H4 (cell line): ENCODE data around the gene INTS7. TPM values are rescaled to one million over a fixed set of nuclear protein-coding genes. Genes with fewer than 3 reads are reported as not detected.
"Not testable (repeated sequence)": the region's sequence is repeated elsewhere in the genome, so short reads cannot be mapped to it uniquely, and the experiment has no call there.

Experiments
- DNase-seq: peaks from one replicate; pipeline ENCODE4 v3.0.0-alpha.2; 2015; ENCODE audit warnings: low spot score
- total RNA-seq: library from RNA; depleted of rRNA; stranded (reverse); fragments of >200 nt; shearing (Covaris generic); gene quantifications from 2 replicates; pipeline ENCODE4 v1.2.3, GENCODE V29; 2014

The INTS7 gene
- total RNA-seq, 1 experiment from 2014 or later = 25.8 TPM

DNA sequence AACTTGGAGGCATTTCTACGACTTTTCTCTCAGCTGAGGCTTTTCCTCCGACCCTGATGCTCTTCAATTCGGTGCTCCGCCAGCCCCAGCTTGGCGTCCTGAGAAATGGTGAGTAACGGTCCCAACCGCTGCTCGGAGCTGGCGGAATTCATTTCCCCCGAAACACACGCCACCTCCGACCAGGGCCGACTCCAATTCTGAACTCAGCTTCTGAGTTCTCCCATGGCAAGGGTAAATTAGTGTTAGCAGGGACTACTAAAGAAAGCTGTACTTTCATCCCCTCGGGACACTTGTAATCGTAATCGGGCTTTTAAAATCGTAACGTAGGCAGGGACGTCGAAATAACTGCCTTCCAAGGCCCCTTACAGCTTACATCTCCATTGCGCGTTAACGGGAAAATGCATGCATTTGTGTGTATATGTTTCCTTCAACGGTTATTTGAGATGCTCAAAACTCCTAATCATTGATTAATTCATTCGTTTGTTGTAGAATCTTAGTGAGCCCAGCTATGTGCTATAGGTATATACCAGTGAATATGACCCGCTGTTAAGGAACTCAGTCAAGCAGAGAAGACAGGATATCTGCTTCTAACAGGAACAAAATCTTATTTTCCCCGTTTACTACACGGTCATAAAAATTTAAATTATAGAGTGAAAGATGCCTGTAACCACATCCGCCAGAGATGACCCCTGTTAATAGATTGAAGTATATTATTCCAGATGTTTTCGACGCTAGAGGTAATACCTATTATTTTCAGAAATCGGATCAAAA is 663 bp upstream of the INTS7 start:
- DNase-seq = no peak

DNA sequence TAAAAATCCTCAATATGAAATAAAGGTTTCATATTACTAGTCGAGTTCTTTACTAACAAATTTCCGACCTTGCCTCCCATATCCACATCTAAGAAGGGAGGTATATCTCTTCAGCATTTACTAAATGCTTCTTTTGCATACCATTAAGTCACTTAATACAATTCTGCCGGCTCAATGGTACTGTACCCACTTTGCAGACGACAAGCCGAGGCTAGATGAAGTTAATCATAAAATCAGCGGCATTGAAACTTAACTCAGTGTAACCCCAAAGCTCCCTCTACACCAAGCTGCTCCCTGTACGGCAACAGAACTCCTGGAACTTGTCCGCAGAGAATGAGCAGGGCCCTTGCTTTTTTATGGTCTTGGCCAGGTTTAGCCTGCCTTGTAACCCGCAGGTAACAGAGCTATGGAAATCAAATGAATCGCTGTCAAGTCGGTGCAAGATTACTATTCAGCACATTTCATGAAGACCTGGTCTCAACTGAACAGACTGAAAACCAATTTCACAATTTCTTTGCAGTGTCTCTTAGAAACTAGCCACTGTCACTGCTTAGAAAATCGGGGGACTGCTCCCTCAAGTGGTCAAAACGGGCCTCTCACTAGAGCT is 738 bp downstream of the INTS7 start:
- DNase-seq = no peak

DNA sequence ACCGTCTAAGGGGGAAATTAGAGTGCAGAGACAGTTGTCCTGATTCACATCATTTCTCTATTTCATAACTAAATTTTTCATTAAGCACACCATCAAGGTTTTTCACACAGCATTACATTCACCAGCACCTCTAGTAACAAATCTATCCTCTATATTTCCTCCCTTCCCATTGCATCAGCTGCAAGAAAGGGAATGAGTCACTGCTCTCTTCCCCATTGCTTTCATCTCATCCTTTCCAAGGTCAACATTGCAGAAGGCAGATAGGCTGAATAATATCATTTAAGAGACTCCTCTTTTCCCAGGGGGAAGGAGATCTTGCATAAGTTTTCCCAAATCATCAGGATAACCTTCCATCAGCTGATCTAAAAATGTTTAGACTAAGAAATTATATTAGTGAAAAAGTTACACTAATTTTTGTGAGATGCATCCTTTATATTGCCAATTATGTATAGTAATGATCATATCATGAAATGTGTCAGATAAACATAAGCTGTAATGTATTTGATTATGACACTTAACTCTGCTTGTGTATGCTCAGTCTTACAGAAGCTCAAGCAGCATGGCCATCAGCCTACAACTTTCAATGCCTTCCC is 4.3 kb downstream of the INTS7 start:
- DNase-seq = peak; percentile 36

DNA sequence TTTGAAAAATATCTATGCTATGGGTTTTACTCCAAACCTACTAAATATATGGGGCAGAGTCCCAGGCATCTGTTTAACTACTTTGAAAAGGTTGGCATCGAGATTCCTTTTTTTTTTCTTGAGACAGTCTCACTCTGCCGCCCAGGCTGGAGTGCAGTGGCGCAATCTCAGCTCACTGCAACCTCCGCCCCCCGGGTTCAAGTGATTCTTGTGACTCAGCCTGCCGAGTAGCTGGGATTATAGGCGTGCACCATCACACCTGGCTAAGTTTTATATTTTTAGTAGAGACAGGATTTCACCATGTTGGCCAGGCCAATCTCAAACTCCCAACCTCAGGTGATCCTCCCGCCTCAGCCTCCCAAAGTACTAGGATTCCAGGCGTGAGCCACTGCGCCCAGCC is 7.6 kb downstream of the INTS7 start:
- not testable (repeated sequence) for DNase-seq

DNA sequence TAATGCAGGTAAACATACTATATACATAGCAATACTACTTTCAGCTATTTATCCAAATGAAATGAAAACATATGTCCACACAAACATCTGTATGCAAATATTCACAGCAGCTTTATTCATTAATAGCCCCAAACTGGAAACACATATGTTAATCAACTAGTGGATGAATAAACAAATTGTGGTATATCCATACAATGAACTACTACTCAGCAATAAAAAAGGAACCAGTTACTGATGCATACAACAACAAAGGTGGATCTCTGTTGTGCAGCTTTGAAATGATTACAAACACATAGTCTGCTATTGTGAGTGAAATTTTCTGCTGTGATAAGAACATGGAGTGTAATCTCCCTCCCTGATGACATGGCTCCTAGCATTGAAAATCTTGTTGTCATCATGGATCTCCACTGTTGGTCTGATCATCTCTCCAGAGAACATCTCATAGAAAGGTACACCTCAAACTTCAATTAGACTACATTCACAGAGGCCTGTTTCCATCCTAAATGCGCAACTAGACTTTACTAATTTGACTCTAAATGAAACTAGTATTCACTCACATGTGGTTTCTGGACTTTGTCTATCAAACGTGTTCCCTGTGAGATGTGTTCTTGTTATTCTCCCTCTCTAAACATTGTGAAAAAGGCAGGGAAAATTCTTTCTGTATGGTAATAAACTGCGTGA is 10.7 kb downstream of the INTS7 start:
- DNase-seq = no peak

DNA sequence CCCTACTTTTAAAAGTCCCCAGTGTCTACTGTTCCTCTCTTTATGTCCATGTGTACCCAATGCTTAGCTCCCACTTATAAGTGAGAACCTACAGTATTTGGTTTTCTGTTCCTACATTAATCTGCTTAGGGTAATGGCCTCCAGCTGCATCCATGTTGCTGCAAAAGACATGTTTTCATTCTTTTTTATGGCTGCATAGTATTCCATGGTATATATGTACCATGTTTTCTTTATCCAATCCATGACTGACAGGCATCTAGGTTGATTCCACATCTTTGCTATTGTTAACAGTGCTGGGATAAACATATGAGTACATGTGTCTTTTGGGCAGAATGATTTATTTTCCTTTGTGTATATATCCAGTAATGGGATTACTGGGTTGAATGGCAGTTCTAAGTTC is 12.4 kb downstream of the INTS7 start:
- not testable (repeated sequence) for DNase-seq

DNA sequence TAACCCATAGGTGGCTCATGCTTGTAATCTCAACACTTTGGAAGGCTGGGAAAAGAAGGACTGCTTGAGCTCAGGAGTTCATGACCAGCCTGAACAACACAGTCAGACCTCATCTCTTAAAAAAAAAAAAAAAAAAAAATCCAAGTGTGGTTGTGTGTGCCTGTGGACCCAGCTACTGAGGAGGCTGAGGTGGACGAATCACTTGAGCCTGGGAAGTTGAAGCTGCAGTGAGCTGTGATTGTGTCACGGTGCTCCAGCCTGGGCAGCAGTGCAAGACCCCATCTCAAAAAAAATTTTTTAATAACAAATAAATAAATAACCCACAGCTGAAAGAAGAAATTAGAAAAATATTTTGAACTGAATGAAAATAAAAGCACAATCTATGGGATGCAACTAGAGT is 13.8 kb downstream of the INTS7 start:
- DNase-seq = no peak

DNA sequence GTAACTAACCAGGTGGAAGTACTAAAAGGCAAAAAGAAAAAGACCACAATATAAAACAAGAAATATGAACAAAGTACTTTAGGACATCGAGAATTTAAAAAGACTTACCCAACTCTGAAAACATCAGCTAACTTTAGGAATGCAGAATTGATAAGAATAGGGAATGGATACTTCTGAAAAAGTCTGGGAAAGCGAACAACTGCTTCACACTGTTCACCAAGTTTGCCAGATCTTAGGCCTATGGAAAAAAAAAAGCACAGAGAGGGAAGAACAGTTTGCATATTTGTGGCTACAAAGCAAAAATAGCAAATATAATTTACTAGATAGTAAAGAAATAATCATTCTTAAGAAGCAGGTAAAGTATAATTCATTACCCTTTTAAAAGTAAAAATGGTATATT is 14.4 kb downstream of the INTS7 start:
- DNase-seq = no peak

DNA sequence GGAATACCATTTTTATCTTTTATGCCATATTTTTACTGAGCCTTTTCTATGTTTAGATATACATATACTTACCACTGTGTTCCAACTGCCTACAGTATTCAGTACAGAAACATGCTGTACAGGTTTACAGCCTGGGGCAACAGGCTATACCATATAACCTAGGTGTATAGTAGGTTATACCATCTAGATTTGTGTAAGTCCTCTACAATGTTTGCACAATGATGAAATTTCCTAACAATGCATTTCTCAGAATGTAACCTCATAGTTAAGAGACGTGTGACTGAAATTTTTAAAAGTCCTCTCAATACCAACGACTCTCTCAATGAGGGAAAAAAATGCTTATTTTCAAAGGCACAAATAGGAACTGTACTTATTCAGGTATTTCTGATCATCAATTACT is 21.7 kb downstream of the INTS7 start:
- DNase-seq = no peak

DNA sequence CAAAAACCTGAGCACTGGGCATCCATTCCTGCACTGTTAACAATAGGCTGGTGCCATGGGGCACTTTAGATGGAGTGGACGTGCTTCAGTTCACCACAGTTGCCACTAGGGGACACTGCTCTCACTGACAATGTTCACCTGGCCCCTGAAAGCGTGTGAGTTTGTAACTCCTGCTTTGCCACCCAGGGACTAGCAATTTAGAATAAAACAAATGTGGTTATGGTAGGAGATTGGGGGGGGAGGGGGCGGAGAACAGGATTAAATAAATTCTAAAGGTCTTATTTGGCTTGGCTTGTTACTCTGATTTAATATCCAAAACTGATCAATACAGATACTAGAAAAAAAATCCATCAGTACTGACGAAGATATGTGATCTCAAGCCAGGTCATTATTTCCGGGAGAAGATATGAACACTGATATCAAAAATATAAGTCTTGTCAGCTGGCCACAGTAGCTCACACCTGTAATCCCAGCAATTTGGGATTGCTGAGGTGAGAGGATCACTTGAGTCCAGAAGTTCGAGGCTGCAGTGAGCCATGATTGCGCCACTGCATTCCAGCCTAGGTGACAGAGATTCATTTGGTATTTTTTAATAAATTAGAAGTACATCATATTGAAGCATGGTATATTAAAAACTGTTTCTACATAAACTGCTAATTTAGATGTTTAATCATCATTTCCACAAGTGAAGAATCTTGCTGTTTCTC is 23.2 kb downstream of the INTS7 start:
- DNase-seq = peak; percentile 53

DNA sequence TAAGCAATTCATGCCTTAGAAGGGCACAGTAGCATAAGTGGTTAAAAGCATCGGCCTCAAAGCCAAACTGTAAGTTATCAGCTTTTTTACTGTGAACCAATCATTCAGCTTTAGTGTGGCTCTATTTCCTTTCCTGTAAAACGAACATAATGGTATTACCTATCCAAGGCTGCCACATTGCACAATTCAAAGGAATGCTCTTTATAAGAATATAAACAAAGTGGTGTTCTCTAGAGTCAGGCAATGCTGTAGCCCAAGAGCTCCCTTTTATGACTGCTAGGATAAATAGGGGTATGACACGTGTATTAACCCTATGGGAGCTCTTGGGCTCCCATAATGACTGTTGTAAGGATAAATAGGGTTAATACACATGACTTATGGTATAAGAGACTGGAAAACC is 25.4 kb downstream of the INTS7 start:
- no peak for DNase-seq

DNA sequence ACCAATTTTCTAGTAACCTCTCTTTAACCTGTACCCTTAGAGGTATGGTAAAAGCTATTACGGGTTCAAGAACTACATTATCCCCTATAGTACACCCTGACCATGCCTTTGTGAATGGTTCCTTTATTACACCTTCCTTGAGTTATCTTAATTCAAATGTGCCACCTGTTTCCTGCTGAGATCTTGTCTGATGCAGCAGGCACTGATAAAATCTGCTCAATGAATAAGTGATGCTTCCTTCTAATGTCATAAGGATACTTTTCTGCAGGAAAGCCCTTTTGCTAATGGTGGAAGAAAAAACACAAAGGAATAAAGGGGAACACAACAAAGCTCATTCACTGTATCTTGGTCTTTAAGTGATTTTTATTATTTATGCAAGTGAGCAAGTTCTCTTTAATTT is 25.8 kb downstream of the INTS7 start:
- DNase-seq = no peak

DNA sequence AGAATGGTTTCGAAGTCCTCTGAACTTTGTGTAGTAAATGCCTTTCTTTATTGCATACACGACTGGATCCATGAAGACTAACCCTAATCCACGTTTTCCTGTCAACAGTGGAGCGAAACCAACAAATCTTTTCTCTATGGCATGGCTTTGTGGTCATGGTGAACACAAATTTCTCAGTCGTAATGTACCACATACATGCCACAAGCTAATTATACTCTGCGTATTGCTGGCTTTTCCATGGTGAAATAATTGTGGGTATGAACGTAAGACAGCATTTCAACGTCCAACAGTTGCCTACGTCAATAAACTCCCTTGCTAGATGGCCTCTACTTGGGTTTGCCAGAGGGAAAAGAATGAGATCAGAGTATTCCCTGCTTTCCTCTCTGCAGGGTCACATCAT is 27.5 kb downstream of the INTS7 start:
- DNase-seq = peak; percentile 60

DNA sequence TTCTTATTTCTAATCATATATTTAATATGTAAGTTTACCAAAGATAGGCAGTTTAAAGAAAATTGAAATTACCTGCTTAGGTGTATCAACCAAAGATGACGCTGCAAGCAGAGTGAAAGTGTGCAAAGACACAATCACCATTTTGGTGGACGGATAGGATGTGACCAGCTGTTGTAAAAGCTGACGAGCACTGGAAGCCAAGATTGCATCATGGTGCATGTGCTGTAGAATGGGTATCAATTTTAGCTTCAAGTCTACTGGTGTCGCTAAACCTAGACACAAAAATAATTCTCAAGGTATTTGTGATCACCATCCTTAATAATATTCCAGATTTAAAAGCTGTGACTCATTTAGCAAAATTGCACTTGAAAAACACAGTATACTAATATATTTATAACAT is 28.2 kb downstream of the INTS7 start:
- no peak for DNase-seq

DNA sequence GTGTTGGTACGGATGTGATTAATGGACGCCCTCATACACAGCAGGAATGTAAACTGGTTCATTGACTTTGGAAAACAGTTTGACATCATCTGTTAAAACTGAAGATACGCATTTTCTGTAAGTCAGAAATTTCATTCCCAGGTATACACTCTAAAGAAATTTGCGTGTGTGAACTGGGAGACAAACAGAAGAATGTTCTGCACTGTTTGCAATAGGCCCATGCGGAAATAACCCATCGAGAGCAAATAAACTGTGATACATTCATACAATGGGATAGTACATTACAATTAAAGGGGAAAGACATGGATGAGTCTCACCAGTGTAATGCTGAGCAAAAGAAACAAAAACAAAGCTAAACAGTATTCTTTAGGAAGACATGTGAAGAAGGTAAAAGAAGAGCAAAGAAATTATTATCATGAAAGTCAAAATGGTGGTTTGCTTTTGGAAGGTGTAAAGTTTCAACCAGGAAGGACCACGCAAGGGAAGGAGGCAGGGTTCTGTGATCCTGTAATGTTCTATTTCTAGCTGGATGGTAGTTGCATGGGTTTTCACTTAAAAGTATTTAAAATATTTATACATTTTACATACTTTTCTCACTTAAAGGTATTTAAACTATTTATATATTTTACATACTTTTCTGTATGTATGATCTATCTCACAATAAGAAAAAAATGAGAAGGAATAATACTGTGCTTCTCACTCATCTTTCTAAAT is 30.3 kb downstream of the INTS7 start:
- no peak for DNase-seq

DNA sequence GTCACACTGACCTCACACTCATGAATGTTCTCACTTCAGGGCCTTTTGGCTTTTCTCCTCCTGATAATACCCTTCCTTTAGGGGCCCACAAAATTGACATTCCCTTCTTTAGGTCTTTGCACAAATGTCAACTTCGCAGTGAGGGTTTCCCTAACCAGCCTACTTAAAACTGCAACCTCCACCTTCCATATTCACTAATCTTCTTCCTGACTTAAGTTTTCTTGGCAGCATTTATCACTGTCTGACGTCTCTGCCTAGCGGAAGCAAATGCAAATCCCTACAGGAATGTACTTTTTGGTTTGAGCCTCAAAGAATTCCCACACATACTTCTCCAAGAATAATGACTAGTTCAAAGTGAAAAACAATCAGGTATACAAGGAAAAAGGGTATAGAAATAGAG is 32.8 kb downstream of the INTS7 start:
- no peak for DNase-seq

DNA sequence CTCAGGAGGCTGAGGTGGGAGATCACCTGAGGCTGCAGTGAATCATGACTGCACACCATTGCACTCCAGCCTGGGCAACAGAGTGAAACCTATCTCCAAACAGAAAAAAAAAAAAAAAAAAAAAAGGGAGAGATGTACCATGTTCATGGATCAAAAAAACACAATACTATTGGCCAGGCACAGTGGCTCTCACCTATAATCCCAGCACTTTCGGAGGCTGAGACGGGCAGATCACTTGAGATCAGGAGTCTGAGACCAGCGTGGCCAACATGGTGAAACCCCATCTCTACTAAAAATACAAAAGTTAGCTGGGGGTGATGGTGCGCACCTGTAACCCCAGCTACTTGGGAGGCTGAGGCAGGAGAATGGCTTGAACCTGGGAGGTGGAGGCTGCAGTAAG is 37.9 kb downstream of the INTS7 start:
- not testable (repeated sequence) for DNase-seq

DNA sequence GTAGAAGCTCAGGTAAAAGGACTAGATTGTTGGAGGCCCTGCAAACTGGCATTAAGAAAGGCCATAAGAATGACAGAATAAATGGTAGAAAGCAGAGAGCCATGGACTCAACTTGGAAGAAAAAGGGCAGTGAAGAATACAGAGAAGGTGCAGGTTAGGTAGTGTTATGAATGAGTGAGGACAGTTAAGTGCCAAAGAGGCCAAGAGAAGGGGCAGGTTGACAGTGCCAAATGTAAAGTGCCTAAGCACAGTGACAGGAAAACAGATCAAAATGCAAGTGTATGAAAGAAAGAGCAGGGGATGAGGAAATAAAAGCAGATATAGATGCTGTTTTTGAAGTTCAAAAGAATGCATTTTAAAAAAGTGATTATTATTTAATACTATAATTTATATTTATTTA is 43.7 kb downstream of the INTS7 start:
- DNase-seq = no peak

DNA sequence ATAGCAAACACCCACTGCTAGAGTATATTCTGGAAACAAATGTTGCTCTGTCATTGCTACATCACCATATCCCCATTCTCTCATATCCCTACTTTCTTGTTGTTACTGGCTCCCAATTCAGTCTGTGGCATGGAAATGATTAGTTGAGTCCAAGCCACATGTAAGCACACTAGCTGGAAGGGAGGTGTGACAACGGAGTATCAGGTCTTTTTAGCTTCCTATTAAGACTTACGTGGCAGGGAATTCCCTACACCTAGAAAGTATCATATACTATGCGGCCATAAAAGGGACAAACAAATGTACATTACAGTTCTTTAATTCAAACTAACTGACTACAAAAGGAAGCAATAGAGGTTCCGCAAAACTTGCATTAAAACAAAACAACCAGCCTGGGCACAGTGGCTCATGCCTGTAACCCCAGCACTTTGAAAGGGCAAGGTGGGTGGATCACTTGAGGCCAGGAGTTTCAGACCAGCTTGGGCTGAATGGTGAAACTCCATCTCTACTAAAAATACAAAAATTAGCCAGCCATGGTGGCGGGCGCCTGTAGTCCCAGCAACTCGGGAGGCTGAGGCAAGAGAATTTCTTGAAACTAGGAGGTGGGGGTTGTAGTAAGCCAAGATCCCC is 48.6 kb downstream of the INTS7 start:
- no peak for DNase-seq

DNA sequence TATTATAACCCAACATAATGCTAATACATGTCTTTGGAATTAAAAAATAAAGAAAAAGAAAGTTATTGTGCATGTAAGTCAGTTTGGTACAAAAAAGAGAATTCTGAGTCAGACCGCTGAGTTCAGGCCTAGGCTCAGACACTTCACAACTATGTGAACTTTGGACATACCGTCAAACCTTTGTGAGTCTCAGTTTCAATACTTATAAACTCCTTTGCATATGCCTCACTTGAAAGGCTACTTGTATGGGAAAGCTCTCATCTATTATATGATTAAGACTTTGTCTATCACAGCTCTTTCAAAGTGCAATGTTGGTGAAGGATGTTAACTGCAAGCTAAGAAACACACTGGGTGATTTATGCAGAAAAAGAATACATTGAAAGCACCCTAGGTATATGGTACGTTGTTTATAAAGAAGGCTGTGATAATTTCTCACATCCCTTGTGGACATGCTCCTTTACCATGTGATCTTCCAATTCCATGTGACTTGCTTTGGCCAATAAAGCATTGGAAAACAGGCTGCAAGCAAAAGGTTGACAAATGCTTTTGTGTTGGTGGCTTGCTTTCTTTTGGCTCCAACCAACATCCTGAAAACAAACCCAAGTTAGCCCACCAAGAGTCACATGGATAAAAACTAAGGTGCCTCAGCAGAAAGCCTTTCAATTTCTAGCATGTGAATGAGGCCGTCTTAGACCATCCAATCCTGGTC is 49.6 kb downstream of the INTS7 start:
- DNase-seq = no peak
